Cerebellar cortex (tissue), 1 donor: ENCODE data around the gene CD19.
"Not testable (repeated sequence)": the region's sequence is repeated elsewhere in the genome, so short reads cannot be mapped to it uniquely, and the experiment has no call there.

Source experiments
- DNase-seq: peaks from one replicate; pipeline ENCODE4 v3.0.0-alpha.2; 2015; ENCODE audit warnings: low spot score

The CD19 gene

GRCh38 chr16:28910086-28911031 is 21.4 kb upstream of the CD19 start:
- DNase-seq: no peak

- DNase-seq: no peak
Measured at GRCh38 chr16:28912558-28912957, 19.2 kb upstream of the CD19 start.

- DNase-seq: no peak
Measured at GRCh38 chr16:28913946-28914724, 17.6 kb upstream of the CD19 start.

- no peak for DNase-seq
Measured at GRCh38 chr16:28915181-28915580, 16.6 kb upstream of the CD19 start.

- no peak for DNase-seq
Measured at GRCh38 chr16:28917095-28917494, 14.7 kb upstream of the CD19 start.

GRCh38 chr16:28918698-28919097 is 13.1 kb upstream of the CD19 start:
- no peak for DNase-seq

- DNase-seq: no peak
Measured at GRCh38 chr16:28923231-28923587, 8.6 kb upstream of the CD19 start.

- no peak for DNase-seq
Measured at GRCh38 chr16:28923652-28924398, 7.9 kb upstream of the CD19 start.

- no peak for DNase-seq
Measured at GRCh38 chr16:28924399-28924761, 7.4 kb upstream of the CD19 start.

- DNase-seq: peak; percentile 87
Measured at GRCh38 chr16:28924762-28925385, 6.9 kb upstream of the CD19 start, which contains the start of gene RABEP2. Gene RABEP2 (minus strand): TSS chr16:28925238. CDS start chr16:28925163, 75 bp downstream.

GRCh38 chr16:28925386-28926228 is 6.2 kb upstream of the CD19 start:
- DNase-seq: peak; percentile 63

GRCh38 chr16:28926284-28926683 is 5.5 kb upstream of the CD19 start:
- not testable (repeated sequence) for DNase-seq

- no peak for DNase-seq
Measured at GRCh38 chr16:28927815-28928214, 4.0 kb upstream of the CD19 start.

- DNase-seq: no peak
Measured at GRCh38 chr16:28930203-28930602, 1.6 kb upstream of the CD19 start.

- DNase-seq: no peak
Measured at GRCh38 chr16:28930652-28931051, 1.1 kb upstream of the CD19 start.

- no peak for DNase-seq
Measured at GRCh38 chr16:28932339-28933141, 769 bp downstream of the CD19 start.

- no peak for DNase-seq
Measured at GRCh38 chr16:28933171-28933570, 1.4 kb downstream of the CD19 start.

- no peak for DNase-seq
Measured at GRCh38 chr16:28935346-28935745, 3.6 kb downstream of the CD19 start.

- no peak for DNase-seq
Measured at GRCh38 chr16:28935924-28936783, 4.4 kb downstream of the CD19 start.
